Measurements from ENCODE around the gene ABI3BP.
A peak's percentile ranks its signal among the peaks of the same experiment; 100 is the strongest.

ABI3BP gene

DNA sequence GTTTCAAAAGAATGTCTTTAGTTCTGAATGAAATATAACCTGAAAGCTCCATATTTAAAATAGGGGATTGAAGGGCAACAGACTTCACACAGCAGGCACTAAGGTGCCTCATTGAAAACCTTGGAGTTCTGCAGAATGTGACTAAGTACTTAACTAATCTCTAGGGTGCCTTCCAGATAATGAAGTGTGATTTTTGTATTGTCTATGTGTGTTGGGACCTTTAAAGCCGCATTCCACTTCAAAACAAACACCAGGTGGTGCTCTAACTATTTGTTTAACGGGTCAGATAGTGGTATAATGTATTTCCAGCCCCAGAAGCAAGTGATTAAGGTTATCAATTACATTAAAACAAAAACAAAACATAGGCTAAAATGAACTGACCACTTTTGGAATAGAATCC is 255.9 kb downstream of the ABI3BP start:
- DNase-seq (ENCODE audit: low spot score), result no peak
- no peak overlapping the region for H3K27ac ChIP-seq (ENCODE audit: poor library complexity, severe bottlenecking)
- H3K4me1 ChIP-seq (ENCODE audit: insufficient read depth, poor library complexity, severe bottlenecking), result no peaks in the 10 kb centered on the region
- H3K27me3 ChIP-seq (ENCODE audit: insufficient read depth, poor library complexity, severe bottlenecking), result no peaks in the 10 kb centered on the region
- no peaks in the 10 kb centered on the region for H3K9me3 ChIP-seq (ENCODE audit: severe bottlenecking)
- TF ChIP-seq, protein P1, sequence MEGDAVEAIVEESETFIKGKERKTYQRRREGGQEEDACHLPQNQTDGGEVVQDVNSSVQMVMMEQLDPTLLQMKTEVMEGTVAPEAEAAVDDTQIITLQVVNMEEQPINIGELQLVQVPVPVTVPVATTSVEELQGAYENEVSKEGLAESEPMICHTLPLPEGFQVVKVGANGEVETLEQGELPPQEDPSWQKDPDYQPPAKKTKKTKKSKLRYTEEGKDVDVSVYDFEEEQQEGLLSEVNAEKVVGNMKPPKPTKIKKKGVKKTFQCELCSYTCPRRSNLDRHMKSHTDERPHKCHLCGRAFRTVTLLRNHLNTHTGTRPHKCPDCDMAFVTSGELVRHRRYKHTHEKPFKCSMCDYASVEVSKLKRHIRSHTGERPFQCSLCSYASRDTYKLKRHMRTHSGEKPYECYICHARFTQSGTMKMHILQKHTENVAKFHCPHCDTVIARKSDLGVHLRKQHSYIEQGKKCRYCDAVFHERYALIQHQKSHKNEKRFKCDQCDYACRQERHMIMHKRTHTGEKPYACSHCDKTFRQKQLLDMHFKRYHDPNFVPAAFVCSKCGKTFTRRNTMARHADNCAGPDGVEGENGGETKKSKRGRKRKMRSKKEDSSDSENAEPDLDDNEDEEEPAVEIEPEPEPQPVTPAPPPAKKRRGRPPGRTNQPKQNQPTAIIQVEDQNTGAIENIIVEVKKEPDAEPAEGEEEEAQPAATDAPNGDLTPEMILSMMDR (IDR thresholded peaks at IDR 0.05; ENCODE audit: poor library complexity, severe bottlenecking), result peak; percentile 56
- peaks cover 100% of the 10 kb centered on the region for H3K36me3 ChIP-seq (ENCODE audit: low read depth)
- H3K4me3 ChIP-seq (ENCODE audit: severe bottlenecking), result no peak overlapping the region
- ATAC-seq (ENCODE audit: low read depth), result peak; percentile 42; the same call in 1 of the 3 replicates

DNA sequence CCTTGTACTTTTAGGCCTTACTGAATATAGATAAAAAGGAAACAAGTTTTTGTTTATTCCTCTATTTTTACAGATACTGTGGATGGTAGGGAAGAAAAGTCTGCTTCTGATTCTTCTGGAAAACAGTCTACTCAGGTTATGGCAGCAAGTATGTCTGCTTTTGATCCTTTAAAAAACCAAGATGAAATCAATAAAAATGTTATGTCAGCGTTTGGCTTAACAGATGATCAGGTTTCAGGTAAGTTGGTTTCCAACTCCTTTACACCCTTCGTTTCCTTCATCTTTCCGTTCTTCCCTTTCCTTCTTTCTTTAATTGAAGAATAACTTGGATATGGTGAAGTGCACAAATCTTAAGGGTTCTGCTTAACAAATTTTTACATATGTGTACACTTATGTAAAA is 260.8 kb downstream of the ABI3BP start:
- DNase-seq (ENCODE audit: low spot score) (no peak), ATAC-seq (ENCODE audit: low read depth) (no peak)
- H3K27ac ChIP-seq (ENCODE audit: poor library complexity, severe bottlenecking), result no peak overlapping the region
- H3K4me1 ChIP-seq (ENCODE audit: insufficient read depth, poor library complexity, severe bottlenecking), result no peaks in the 10 kb centered on the region
- peaks cover 98% of the 10 kb centered on the region for H3K36me3 ChIP-seq (ENCODE audit: low read depth)
- H3K27me3 ChIP-seq (ENCODE audit: insufficient read depth, poor library complexity, severe bottlenecking), result no peaks in the 10 kb centered on the region
- no peak overlapping the region for H3K4me3 ChIP-seq (ENCODE audit: severe bottlenecking)
- TF ChIP-seq, protein P1 (IDR thresholded peaks at IDR 0.05; ENCODE audit: poor library complexity, severe bottlenecking), result no peak
- H3K9me3 ChIP-seq (ENCODE audit: severe bottlenecking), result no peaks in the 10 kb centered on the region

DNA sequence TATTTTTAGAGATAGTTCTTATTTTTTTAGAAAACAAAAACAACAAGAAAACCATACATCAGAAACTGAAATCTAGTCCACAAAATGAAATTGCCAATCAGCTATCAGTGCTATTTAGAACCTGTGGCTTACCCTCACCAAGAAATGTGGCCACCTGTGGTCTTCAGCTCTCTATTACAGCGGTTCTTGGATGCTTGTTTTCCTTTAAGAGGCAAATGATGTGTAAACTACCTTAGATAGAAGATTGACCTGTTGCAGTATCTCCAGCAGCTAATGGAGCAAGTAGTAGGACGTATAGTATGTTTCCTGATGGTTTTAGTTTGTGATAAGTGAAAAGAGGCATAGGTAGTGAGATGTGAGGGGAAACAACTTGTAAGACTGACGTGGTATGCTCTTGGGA is 262.7 kb downstream of the ABI3BP start:
- TF ChIP-seq, protein P1 (IDR thresholded peaks at IDR 0.05; ENCODE audit: poor library complexity, severe bottlenecking), result no peak
- Histone ChIP-seq H3K36me3 (ENCODE audit: low read depth) (peaks cover 98% of the 10 kb centered on the region), H3K9me3 (ENCODE audit: severe bottlenecking) (no peaks in the 10 kb centered on the region), H3K4me1 (ENCODE audit: insufficient read depth, poor library complexity, severe bottlenecking) (no peaks in the 10 kb centered on the region), H3K27me3 (ENCODE audit: insufficient read depth, poor library complexity, severe bottlenecking) (no peaks in the 10 kb centered on the region), H3K27ac (ENCODE audit: poor library complexity, severe bottlenecking) (no peak overlapping the region), H3K4me3 (ENCODE audit: severe bottlenecking) (no peak overlapping the region)
- ATAC-seq (ENCODE audit: low read depth) (no peak), DNase-seq (ENCODE audit: low spot score) (no peak)

DNA sequence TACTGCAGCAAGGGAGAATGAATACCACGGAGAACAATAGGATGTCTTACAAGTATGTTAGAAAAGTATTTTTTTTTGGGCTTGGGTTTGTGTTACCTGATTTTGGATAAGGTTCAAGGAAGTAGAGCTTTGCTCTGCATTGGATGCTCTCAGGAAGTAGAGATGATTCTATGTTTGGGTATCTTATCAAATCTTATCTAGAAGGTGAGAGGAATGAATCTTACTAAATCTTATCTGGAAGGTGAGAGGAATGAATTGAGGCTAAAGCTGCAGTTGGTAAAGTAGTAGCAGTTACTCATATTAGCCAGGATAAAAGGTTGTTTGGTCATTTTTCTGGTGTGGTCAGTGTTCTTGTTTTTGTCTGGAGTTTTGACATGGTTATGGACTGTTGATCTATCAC is 266.5 kb downstream of the ABI3BP start:
- peaks cover 2% of the 10 kb centered on the region for H3K4me1 ChIP-seq (ENCODE audit: insufficient read depth, poor library complexity, severe bottlenecking)
- H3K4me3 ChIP-seq (ENCODE audit: severe bottlenecking), result no peak overlapping the region
- ATAC-seq (ENCODE audit: low read depth) (no peak), DNase-seq (ENCODE audit: low spot score) (no peak)
- no peaks in the 10 kb centered on the region for H3K27me3 ChIP-seq (ENCODE audit: insufficient read depth, poor library complexity, severe bottlenecking)
- H3K36me3 ChIP-seq (ENCODE audit: low read depth), result peaks cover 98% of the 10 kb centered on the region
- H3K9me3 ChIP-seq (ENCODE audit: severe bottlenecking), result no peaks in the 10 kb centered on the region
- H3K27ac ChIP-seq (ENCODE audit: poor library complexity, severe bottlenecking), result no peak overlapping the region
- TF ChIP-seq, protein P1 (IDR thresholded peaks at IDR 0.05; ENCODE audit: poor library complexity, severe bottlenecking), result no peak

DNA sequence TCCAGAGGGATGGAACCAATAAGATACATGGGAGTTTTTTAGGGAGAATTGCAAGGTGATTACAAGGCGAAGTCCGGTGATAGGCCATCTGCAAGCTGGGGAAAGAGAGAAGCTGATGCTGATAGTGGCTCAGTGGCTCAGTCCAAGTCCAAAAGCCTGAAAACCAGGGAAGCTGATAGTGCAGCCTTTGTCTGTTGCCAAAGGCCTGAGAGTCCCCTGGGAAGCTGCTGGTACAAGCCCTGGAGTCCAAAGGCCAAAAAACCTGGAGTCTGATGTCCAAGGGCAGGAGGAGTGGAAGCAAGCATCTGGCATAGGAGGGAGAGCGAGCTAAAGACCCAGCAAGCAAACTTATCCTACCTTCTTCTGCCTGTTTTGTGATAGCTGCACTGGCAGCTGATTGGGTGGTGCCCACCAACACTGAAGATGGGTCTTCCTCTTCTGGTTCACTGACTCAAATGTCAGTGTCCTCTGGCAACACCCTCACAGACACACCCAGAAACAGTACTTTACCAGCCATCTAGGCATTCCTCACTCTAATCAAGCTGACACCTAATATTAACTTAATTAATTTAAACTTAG is 267.2 kb downstream of the ABI3BP start:
- Histone ChIP-seq H3K9me3 (ENCODE audit: severe bottlenecking) (no peaks in the 10 kb centered on the region), H3K4me3 (ENCODE audit: severe bottlenecking) (no peak overlapping the region), H3K36me3 (ENCODE audit: low read depth) (peaks cover 98% of the 10 kb centered on the region), H3K4me1 (ENCODE audit: insufficient read depth, poor library complexity, severe bottlenecking) (peaks cover 2% of the 10 kb centered on the region), H3K27me3 (ENCODE audit: insufficient read depth, poor library complexity, severe bottlenecking) (no peaks in the 10 kb centered on the region), H3K27ac (ENCODE audit: poor library complexity, severe bottlenecking) (no peak overlapping the region)
- ATAC-seq (ENCODE audit: low read depth) (no peak), DNase-seq (ENCODE audit: low spot score) (no peak)
- TF ChIP-seq, protein P1 (IDR thresholded peaks at IDR 0.05; ENCODE audit: poor library complexity, severe bottlenecking), result no peak

All from RWPE2 (cell line).